Fibroblast of pulmonary artery (primary cell): ENCODE data around the gene PATJ.
"Not testable (repeated sequence)": the region's sequence is repeated elsewhere in the genome, so short reads cannot be mapped to it uniquely, and the experiment has no call there.

Experiments used
- DNase-seq: peaks from one replicate; pipeline ENCODE4 v3.0.0-alpha.2; 2010; ENCODE audit warnings: low read depth
- H3K4me3 ChIP-seq: replicated peaks from 2 replicates; pipeline ENCODE4 v1.5.1; 2011; ENCODE audit warnings: low read depth, mild to moderate bottlenecking, control low read depth, low read length, moderate library complexity
- TF ChIP-seq, protein P1 (sequence below): IDR thresholded peaks from 2 replicates; pipeline ENCODE4 v1.5.1; 2011; ENCODE audit warnings: mild to moderate bottlenecking, control low read depth, low read length, inconsistent platforms; ENCODE audit errors: missing control alignments

PATJ gene

DNA sequence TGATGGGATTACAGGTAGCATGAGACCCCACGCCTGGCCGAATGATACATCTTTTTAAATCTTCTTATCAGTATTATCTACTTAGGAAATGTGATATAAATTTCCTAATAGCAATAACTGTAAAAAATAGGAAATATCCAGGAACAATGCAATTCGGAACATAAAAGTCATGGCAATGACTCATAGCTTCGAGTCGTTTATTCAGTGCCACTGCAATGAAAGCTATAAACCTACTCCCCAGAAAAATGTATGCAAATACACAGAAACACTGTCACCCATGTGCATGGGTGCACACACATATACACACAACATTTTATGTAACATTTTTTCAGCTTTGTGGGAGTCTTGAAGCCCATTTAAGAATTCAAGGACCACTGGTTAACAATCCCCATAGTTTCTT is 194.6 kb downstream of the PATJ start:
- no peak overlapping the region for H3K4me3 ChIP-seq
- TF ChIP-seq, protein P1, sequence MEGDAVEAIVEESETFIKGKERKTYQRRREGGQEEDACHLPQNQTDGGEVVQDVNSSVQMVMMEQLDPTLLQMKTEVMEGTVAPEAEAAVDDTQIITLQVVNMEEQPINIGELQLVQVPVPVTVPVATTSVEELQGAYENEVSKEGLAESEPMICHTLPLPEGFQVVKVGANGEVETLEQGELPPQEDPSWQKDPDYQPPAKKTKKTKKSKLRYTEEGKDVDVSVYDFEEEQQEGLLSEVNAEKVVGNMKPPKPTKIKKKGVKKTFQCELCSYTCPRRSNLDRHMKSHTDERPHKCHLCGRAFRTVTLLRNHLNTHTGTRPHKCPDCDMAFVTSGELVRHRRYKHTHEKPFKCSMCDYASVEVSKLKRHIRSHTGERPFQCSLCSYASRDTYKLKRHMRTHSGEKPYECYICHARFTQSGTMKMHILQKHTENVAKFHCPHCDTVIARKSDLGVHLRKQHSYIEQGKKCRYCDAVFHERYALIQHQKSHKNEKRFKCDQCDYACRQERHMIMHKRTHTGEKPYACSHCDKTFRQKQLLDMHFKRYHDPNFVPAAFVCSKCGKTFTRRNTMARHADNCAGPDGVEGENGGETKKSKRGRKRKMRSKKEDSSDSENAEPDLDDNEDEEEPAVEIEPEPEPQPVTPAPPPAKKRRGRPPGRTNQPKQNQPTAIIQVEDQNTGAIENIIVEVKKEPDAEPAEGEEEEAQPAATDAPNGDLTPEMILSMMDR, result no peak
- no peak for DNase-seq

DNA sequence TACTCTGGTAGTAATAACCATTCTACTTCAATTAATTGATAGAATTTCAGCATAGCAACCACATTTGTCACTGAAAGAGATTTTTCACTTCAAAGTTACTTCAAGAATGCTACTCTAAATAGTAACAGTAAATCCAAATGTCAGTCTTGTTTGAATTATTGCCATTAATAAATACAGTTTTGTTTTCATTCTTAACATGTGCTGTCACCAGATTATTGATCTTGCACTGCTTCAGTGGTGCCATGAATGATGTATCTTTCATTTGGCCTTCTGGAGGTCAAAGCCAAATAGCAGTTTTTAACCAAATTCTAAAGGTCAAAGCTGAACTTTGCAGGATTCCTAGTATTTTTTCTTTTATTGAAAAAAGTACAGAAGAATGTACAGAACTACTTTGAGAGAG is 199.5 kb downstream of the PATJ start:
- TF ChIP-seq, protein P1, result no peak
- DNase-seq, result no peak
- no peak overlapping the region for H3K4me3 ChIP-seq

DNA sequence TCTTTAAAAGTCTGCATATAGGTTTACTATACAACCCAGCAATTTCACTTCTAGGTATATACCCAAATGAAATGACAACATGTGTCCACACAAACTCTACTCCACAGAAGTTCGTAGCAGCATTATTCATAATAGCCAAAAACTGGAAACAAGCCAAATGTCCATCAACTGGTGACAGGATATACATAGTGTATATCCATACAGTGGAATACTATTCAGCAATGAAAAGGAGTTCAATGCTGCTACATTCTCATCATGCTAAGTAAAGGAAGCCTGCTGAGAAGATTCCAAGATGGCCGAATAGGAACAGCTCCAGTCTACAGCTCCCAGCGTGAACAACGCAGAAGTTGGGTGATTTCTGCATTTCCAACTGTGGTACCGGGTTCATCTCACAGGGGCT is 200.6 kb downstream of the PATJ start:
- TF ChIP-seq, protein P1, result no peak
- DNase-seq, result no peak

DNA sequence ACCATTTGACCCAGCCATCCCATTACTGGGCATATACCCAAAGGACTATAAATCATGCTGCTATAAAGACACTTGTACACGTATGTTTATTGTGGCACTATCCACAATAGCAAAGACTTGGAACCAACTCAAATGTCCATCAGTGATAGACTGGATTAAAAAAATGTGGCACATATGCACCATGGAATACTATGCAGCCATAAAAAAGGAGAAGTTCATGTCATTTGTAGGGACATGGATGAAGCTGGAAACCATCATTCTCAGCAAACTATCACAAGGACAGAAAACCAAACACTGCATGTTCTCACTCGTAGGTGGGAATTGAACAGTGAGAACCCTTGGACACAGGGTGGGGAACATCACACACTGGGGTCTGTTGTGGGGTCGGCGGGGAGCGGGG is 206.4 kb downstream of the PATJ start:
- not testable (repeated sequence) for DNase-seq, H3K4me3 ChIP-seq

More for the DNA sequence above, 200.6 kb downstream of the PATJ start:
- H3K4me3 ChIP-seq, result no peak overlapping the region

DNA sequence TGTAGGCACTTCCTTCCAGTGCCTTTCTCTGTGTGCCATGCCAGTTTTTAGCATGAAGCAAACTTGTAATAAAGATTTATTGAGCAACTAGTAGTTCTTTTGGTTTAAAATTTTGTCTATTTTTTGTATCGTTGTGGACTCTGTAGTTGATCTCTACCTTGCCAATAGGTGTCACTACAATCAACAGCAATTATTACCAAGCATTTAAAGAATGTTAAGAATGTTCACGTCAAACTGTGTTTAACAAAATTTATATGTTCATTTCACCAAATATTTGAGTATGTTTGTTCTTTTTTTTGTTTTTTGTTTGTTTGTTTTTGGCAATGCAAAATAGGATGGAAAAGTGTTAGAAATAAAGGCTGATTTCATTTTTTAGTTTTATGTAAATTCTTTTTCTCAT is 208.1 kb downstream of the PATJ start:
- DNase-seq, result peak; percentile 28
- TF ChIP-seq, protein P1, result peak; percentile 18

DNA sequence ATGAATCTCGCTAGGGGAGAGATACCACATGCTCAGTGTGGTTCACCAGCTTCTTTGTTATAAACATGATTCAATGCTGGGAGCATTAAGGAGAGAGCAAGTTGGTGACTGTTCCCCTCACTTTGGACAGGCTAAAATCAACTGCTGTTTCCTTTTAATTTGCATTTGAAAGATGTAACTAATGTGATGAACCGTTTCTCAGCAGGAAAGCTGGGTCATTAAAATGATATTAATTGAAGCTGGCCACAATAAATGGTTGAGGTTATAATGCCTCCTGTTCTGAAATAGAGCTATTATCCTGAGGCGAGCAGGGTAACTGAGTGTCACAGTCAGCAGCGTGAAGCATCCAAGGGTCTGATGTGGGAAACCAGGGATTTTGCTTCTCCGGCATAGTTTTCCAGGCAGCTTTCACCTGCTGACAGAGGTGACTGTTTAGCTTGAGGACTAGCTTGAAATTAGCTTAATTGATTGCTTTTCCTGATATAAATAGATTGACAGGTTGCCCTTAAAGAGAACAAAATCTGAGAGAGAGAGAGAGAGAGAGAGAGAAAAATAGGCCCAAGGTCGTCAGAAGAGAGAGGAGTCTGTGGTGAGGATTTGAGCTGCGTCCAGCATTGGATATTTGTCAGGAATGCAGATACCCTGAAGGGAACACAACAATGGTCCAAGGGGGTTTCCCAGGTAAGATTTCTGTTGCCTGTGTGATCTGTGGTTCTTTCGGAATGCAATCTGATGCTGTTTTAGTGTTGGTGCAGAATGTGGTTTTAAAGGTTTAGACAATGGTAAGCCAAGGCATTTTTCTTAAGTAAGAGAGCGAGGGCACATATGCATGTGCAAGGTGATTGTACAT is 209.7 kb downstream of the PATJ start:
- peak; percentile 44 for DNase-seq
- H3K4me3 ChIP-seq, result no peak overlapping the region
- TF ChIP-seq, protein P1, result no peak

More for the DNA sequence above, 208.1 kb downstream of the PATJ start:
- no peak overlapping the region for H3K4me3 ChIP-seq

DNA sequence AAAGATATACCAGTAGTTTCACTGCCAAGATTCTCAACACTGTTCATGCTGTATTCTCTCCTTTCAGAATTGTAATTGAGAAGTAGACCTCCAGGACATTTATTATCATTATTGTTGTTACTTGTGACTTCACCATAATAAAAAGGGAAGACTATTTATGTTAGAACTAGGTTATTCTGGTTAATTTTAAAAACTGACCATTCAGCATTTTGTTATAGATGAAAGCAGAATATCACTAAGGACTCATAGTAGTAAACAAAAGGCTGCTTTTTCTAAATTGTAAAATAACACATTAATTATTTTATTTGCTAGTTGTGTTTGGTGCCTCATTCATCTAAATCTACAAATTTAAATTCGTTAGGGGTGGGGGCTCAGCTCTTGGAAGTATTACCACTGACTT is 210.4 kb downstream of the PATJ start:
- no peak for DNase-seq
- no peak overlapping the region for H3K4me3 ChIP-seq
- TF ChIP-seq, protein P1, result no peak
